OCI-LY3 (cell line): ENCODE data around the gene CTDSP1.

Experiments
- H2AFZ ChIP-seq: fragments of 200-600, 300-600 bp; shearing (Covaris generic); 2 replicates; pipeline ENCODE4 v1.6.0; 2014; ENCODE audit warnings: antibody characterized with exemption, low read depth, low read length
- H3K27ac ChIP-seq: fragments of 200-600, 300-600 bp; sonication (generic); 2 replicates; pipeline ENCODE4 v1.5.1; 2014; ENCODE audit warnings: mild to moderate bottlenecking, low read length, moderate library complexity, mixed read lengths
- H3K27me3 ChIP-seq: fragments of 200-600, 300-600 bp; sonication (generic); 2 replicates; pipeline ENCODE4 v1.6.1; 2014; ENCODE audit warnings: low read depth, low read length, mixed read lengths
- H3K36me3 ChIP-seq: fragments of 200-600, 300-600 bp; sonication (generic); replicated peaks from 2 replicates; pipeline ENCODE3; 2014; ENCODE audit warnings: low read depth, low read length, mixed read lengths
- H3K4me1 ChIP-seq: fragments of 300-600, 200-600 bp; sonication (generic); 2 replicates; pipeline ENCODE4 v1.6.1; 2014; ENCODE audit warnings: low read length, mixed read lengths
- H3K4me2 ChIP-seq: fragments of 200-600, 300-600 bp; sonication (generic); 2 replicates; pipeline ENCODE4 v1.6.1; 2014; ENCODE audit warnings: low read length, mixed read lengths
- H3K4me3 ChIP-seq: fragments of 300-600, 200-600 bp; sonication (generic); 2 replicates; pipeline ENCODE4 v1.5.1; 2014; ENCODE audit warnings: antibody characterized with exemption, mild to moderate bottlenecking, low read length, moderate library complexity
- H3K79me2 ChIP-seq: fragments of 300-600, 200-600 bp; shearing (Covaris generic); 2 replicates; pipeline ENCODE4 v1.6.1; 2014; ENCODE audit warnings: mild to moderate bottlenecking, low read length, mixed read lengths
- H3K9ac ChIP-seq: fragments of 300-600, 200-600 bp; shearing (Covaris generic); 2 replicates; pipeline ENCODE4 v1.6.0; 2014; ENCODE audit warnings: mild to moderate bottlenecking, low read length, moderate library complexity
- H3K9me3 ChIP-seq: fragments of 200-600, 300-600 bp; shearing (Covaris generic); 2 replicates; pipeline ENCODE4 v1.6.1; 2014; ENCODE audit warnings: low read length, mixed read lengths; ENCODE audit not compliant: insufficient read depth
- H4K20me1 ChIP-seq: fragments of 200-600, 300-600 bp; sonication (generic); 2 replicates; pipeline ENCODE4 v1.6.1; 2016; ENCODE audit warnings: low read length, mixed read lengths; ENCODE audit not compliant: insufficient read depth
- EZH2phosphoT487 ChIP-seq: fragments of 200-600 bp; shearing (Covaris generic); IDR thresholded peaks from 2 replicates; pipeline ENCODE4 v1.6.1; 2018; ENCODE audit warnings: antibody characterized with exemption, mixed run types, low read depth
- TF ChIP-seq, protein P1 (sequence below): fragments of 200-600, 300-600 bp; sonication (generic); IDR thresholded peaks from 2 replicates; pipeline ENCODE4 v1.5.1; 2014; ENCODE audit warnings: antibody characterized with exemption, low read length, low read depth

CTDSP1 gene

DNA sequence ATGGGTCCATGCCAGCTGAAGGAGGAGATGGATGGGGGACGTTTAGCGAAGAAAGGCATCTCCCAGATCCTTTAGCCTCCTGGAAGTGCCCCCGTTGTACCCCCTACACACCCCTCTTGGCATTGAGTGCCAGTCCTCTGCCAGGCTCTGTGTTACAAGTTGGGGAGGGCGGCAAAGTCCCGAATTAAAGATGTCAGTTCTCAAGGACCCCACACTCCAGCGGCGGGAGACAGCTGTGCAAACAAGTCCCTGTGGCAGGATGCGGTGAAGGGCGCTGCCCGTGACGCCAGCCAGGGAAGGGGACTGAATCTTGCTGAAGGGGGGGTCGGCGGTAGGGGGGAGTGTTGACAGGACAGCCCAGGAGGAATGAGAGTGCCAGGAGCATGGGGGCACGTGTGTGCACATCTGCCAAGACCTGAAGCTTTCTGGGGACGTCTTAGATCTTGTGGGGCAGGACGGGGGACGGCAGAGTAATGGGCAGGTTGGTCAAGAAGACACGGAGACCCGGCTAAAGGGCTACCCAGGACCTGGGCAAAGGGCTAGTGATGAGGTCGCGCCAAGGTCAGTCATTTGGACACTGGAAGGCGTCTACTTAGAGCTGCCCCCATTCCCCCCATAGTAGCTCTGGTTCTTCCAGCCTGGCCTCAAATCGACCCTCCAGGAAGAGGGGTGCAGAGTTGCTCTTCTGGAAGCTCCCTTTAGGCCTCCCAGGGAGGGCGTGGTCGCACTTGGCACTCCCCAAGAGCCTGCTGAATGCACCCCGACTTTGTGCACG is 2.8 kb upstream of the CTDSP1 start:
- peak overlapping the region; percentile 94 for H3K4me3 ChIP-seq
- H3K9ac ChIP-seq = peak overlapping the region; percentile 84
- H3K27ac ChIP-seq = peak overlapping the region; percentile 77
- no peak for TF ChIP-seq EZH2phosphoT487
- TF ChIP-seq, protein P1, sequence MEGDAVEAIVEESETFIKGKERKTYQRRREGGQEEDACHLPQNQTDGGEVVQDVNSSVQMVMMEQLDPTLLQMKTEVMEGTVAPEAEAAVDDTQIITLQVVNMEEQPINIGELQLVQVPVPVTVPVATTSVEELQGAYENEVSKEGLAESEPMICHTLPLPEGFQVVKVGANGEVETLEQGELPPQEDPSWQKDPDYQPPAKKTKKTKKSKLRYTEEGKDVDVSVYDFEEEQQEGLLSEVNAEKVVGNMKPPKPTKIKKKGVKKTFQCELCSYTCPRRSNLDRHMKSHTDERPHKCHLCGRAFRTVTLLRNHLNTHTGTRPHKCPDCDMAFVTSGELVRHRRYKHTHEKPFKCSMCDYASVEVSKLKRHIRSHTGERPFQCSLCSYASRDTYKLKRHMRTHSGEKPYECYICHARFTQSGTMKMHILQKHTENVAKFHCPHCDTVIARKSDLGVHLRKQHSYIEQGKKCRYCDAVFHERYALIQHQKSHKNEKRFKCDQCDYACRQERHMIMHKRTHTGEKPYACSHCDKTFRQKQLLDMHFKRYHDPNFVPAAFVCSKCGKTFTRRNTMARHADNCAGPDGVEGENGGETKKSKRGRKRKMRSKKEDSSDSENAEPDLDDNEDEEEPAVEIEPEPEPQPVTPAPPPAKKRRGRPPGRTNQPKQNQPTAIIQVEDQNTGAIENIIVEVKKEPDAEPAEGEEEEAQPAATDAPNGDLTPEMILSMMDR = no peak
- H3K9me3 ChIP-seq = no peaks in the 10 kb centered on the region
- H4K20me1 ChIP-seq = no peaks in the 10 kb centered on the region; the same call in 1 of the 2 replicates
- H3K4me1 ChIP-seq = peaks cover 27% of the 10 kb centered on the region
- H3K27me3 ChIP-seq = no peaks in the 10 kb centered on the region
- peaks cover 16% of the 10 kb centered on the region for H3K79me2 ChIP-seq
- 0 out of 2 replicates have a peak overlapping the region, but pooled peaks have one; percentile 94 for H2AFZ ChIP-seq
- no peaks in the 10 kb centered on the region for H3K36me3 ChIP-seq
- H3K4me2 ChIP-seq = peak overlapping the region; percentile 94

DNA sequence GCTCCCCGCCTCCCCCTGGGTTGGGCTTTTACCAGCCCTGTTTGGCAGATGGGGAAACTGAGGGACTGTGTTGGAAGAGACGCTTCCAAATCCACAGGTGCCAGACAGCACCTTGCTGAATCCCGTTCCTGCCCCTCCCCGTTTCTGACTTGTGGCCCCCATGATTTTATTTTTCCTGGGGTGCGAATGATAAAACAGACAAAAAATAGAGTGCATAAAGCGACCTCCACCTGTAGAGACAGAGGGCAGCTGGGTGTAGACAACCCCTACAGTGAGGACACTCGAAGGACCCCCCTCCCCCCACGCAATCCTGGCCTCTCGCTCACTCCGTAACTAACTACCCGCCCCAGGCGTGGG is 2.2 kb upstream of the CTDSP1 start:
- TF ChIP-seq EZH2phosphoT487 = no peak
- TF ChIP-seq, protein P1 = no peak
- Histone ChIP-seq H3K9ac (no peak overlapping the region), H3K27ac (no peak overlapping the region), H3K4me3 (no peak overlapping the region), H4K20me1 (no peaks in the 10 kb centered on the region; the same call in 1 of the 2 replicates), H3K79me2 (peaks cover 16% of the 10 kb centered on the region), H3K4me1 (peaks cover 27% of the 10 kb centered on the region), H3K9me3 (no peaks in the 10 kb centered on the region), H3K4me2 (no peak overlapping the region), H3K27me3 (no peaks in the 10 kb centered on the region), H3K36me3 (no peaks in the 10 kb centered on the region), H2AFZ (no peak overlapping the region)

GRCh38 chr2:218397820-218398436 is 1.7 kb upstream of the CTDSP1 start:
- H3K4me2 ChIP-seq = no peak overlapping the region
- no peak overlapping the region for H3K27ac ChIP-seq
- TF ChIP-seq, protein P1 = no peak
- no peak for TF ChIP-seq EZH2phosphoT487
- no peak overlapping the region for H3K9ac ChIP-seq
- H3K36me3 ChIP-seq = no peaks in the 10 kb centered on the region
- H3K4me1 ChIP-seq = peaks cover 27% of the 10 kb centered on the region
- no peaks in the 10 kb centered on the region; the same call in 1 of the 2 replicates for H4K20me1 ChIP-seq
- no peak overlapping the region for H2AFZ ChIP-seq
- H3K9me3 ChIP-seq = no peaks in the 10 kb centered on the region
- peaks cover 16% of the 10 kb centered on the region for H3K79me2 ChIP-seq
- H3K4me3 ChIP-seq = no peak overlapping the region
- H3K27me3 ChIP-seq = no peaks in the 10 kb centered on the region
